Motor neuron (in vitro differentiated cells): ENCODE data around the gene DHX8. TPM values are rescaled to one million over a fixed set of nuclear protein-coding genes. Genes with fewer than 3 reads are reported as not detected.
A peak's percentile ranks its signal among the peaks of the same experiment; 100 is the strongest.

Experiments used
- ATAC-seq, 8 experiments: fragments of 200-7000 bp; cut with Tn5 transposase; replicated peaks in 6 of 8; 2 replicates each; pipeline ENCODE4 v1.8.0; 2021; ENCODE audit warnings: mild to moderate bottlenecking in 8 of 8, moderate library complexity in 8 of 8
- H3K27ac ChIP-seq, 2 donors: fragments of 250-450 bp; sonication (Bioruptor Pico); 2 replicates each; pipeline ENCODE4 v1.9.0; 2021; ENCODE audit warnings: antibody characterized with exemption in 2 of 2, mild to moderate bottlenecking in 2 of 2, moderate library complexity in 1 of 2
- H3K4me1 ChIP-seq, 2 donors: fragments of 250-450 bp; sonication (Bioruptor Pico); replicated peaks in 1 of 2; 2 replicates each; pipeline ENCODE4 v1.6.1; 2021; ENCODE audit warnings: antibody characterized with exemption in 2 of 2, mild to moderate bottlenecking in 2 of 2, moderate library complexity in 1 of 2
- H3K4me3 ChIP-seq, 5 donors: fragments of 250-450 bp; sonication (Bioruptor Pico); 2 replicates each; pipeline ENCODE4 v1.9.0; 2021; ENCODE audit warnings: antibody characterized with exemption in 5 of 5, mild to moderate bottlenecking in 5 of 5, moderate library complexity in 4 of 5
- WGBS, 10 experiments: fragments of 450-650 bp; shearing (Covaris generic); methylation state at CpG; one replicate each; pipeline ENCODE4 v1.0.0; 2022; 5-methylcytosine and 5-hydroxymethylcytosine counted together
- in situ Hi-C, 9 experiments: fragments of 400-800 bp; cut with MboI; loops; one replicate each; pipeline ENCODE4 v1.15.0; 2021; ENCODE audit warnings: low sequenced_read_pairs in 9 of 9, low pct_unique_long_range_greater_than_20kb in 2 of 9; ENCODE audit not compliant: unreplicated experiment in 9 of 9
- total RNA-seq, 8 experiments: library from RNA; unstranded; fragments of 300-600 nt; gene quantifications; 2 replicates each; pipeline versions ENCODE4 v1.2.3 to v1.2.4, GENCODE V29; 2022

Gene DHX8
- total RNA-seq, 8 experiments from 2014 or later = 16.9 to 54.2 (median 33.9) TPM

- peaks cover 8 to 12% of the 10 kb centered on the region in 2 donors for H3K4me1 ChIP-seq
- H3K27ac ChIP-seq = no peak overlapping the region
- no peak overlapping the region for H3K4me3 ChIP-seq
- ATAC-seq = no peak
- 60 to 100% (median 88%) methylated on average over 1 to 4 of the region's 7 CpGs; no CpG with 5 or more reads in 2 of the 10 experiments for WGBS, 10 experiments
- in situ Hi-C loops = no loop called here
These were observed 77.0 kb downstream of the DHX8 start for GRCh38 chr17:43560461-43561427.

GRCh38 chr17:43562679-43563599 is 79.2 kb downstream of the DHX8 start:
- Histone ChIP-seq H3K27ac (no peak overlapping the region), H3K4me1 (peaks cover 8 to 12% of the 10 kb centered on the region in 2 donors), H3K4me3 (no peak overlapping the region)
- in situ Hi-C loops = no loop called here
- WGBS, 10 experiments = 2 to 29% (median 14%) methylated on average over 3 to 18 of the region's 19 CpGs
- ATAC-seq = peak; percentile 24 to 88 (median 50)

DNA sequence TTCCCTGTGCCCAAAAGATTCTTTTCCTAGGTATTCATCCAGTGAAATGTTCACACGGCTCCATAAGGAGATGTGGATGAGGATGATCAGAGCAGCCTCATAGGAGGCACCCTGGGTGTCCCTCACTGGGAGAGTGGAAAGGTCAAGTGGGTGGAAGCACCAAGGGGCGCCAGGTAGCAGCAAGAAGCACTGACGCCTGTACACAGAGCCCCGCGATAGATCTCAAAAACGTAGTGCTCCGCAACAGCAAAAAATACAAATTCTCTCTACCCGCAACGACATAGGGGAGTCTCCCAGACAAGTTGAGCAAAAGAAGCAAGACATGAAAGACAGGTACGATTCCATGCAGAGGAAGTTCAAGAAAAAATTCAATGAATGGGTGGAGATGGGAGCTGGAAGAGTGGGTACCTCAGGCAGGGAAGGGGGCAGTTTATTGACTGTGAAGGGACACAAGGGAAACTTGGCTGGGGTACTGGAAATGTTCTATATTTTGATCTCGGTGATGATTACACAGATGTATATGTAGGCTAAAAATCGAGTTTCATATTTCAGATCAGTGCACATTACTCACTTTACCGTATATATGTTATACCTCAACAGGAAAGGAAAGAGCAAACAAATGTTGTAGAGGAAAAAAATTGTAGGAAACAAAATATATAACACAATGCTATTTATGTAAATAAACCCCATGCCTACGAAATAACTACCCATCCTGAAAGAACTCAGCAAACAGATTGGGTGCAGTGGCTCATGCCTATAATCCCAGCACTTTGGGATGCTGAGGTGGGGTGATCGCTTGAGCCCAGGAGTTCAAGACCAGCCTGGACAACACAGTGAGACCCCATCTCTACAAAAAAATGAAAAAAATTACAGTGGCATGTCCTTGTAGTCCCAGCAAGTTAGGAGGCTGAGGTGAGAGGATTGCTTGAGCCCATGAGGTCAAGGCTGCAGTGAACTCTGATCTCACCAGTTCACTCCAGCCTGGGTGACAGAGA is 80.1 kb downstream of the DHX8 start:
- in situ Hi-C loops = no loop called here
- ATAC-seq = peak in 1 of 8 experiments; percentile 8

DNA sequence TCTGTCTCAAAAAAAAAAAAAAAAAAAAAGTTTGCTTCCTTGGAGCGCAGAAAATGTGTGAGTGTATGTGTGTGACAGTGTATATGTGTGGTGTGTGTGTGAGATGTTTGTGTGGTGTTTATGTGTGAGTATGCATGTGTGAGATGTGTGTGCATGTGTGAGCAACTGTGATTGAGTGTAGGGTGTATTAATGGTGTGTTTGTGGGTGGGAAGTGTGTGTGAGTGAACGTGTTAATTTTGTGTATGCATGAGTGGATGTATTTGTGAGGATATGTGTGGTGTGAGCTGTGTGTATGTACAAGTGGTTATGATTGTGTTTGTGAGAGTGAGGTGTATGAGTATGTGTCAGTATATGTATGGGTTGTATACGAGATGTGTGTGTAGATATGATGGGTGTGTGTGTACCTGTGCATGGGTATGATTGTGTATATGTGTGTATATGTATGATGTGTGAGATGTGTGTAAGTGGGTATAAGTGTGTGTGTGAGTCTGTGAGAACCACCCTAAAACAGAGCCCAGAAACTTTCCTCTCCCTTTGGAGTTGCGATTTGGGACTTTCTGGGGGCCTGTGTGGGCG is 84.8 kb downstream of the DHX8 start:
- H3K27ac ChIP-seq = no peak overlapping the region
- no peak overlapping the region for H3K4me3 ChIP-seq
- ATAC-seq = no peak
- H3K4me1 ChIP-seq = peaks cover under 1 to 3% of the 10 kb centered on the region in 2 donors
- in situ Hi-C loops = no loop called here
- 80 to 100% (median 100%) methylated on average over 1 to 3 of the region's 5 CpGs; no CpG with 5 or more reads in 4 of the 10 experiments for WGBS, 10 experiments

More for the DNA sequence above, 80.1 kb downstream of the DHX8 start:
- Histone ChIP-seq H3K4me1 (peaks cover 8 to 12% of the 10 kb centered on the region in 2 donors), H3K4me3 (no peak overlapping the region), H3K27ac (no peak overlapping the region)
- WGBS, 10 experiments = 62 to 98% (median 75%) methylated on average over 2 to 15 of the region's 15 CpGs

DNA sequence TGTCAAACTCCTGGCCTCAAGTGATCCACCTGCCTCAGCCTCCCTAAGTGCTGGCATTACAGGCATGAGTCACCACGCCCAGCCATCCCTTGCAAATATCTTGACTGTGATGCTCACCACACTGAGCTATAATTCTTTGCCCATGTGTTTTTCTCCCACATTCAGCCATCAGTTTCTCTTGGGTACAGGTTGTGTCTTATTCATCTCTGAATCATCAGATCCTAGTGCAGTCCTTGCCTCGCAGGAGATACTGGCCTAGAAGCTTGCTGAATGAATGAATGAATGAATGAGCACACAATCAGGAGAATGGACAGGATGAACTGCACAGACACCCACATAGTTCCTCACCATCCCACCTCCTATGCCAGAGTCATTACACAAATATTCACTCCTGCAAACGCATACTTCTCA is 86.7 kb downstream of the DHX8 start:
- in situ Hi-C loops = loop anchor here in 3 of 9 experiments (10.0 kb wide), 2 partner anchors 184 to 194 kb away; partner anchors contain the start of gene SOST (in 1 of the 3)
- no peak overlapping the region for H3K27ac ChIP-seq
- 0 to 100% (median 52%) methylated on average over 1 to 3 of the region's 3 CpGs; no CpG with 5 or more reads in 2 of the 10 experiments for WGBS, 10 experiments
- ATAC-seq = peak in 1 of 8 experiments; percentile 39
- H3K4me1 ChIP-seq = peaks cover 0 to 6% of the 10 kb centered on the region in 2 donors
- H3K4me3 ChIP-seq = no peak overlapping the region

- Histone ChIP-seq H3K27ac (no peak overlapping the region), H3K4me3 (no peak overlapping the region), H3K4me1 (peaks cover 13 to 14% of the 10 kb centered on the region in 2 donors)
- WGBS, 10 experiments = 0 to 100% (median 81%) methylated on average over 1 to 4 of the region's 5 CpGs; no CpG with 5 or more reads in 2 of the 10 experiments
- in situ Hi-C loops = loop anchor here in 3 of 9 experiments (10.0 kb wide), 2 partner anchors 182 to 192 kb away; partner anchors contain the start of gene SOST (in 1 of the 3)
- ATAC-seq = peak in 1 of 8 experiments; percentile 62
These were observed 88.7 kb downstream of the DHX8 start for GRCh38 chr17:43572368-43572980.

DNA sequence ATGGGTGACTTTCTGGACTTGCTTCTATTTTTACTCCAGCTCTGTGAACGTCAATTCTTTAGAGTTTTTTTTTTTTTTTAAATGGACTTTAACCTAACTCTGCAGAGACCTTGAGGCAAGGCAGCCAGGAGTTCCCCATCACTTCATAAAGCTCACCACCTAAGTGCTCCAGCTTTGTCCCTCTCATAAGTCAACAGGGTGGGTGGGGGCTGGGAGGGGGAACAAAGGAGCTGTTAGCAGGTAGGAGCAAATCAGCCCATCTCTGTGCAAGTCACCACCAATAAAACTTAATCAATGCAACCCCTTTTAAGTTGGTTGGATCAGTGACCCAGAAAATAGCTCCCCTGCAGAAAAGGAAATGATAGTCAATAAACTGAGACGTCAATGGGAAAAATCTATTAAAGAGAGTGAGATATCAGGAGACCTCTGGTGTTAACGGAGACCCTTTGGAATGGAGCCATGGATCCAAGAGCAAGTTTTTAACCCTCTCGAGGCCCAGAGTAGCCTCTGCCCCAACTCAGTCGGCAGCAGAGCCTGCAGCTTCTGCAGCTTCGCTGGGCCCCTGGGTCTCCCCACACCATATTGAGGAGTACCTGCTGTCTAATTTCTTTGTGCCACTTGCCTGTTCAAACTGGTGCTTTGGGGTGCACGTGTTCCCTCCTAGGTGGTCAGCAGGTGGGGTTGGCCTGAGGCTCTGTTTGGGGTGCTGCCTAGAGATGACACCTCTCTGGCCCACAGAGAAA is 90.0 kb downstream of the DHX8 start:
- 8 to 75% (median 29%) methylated on average over 1 to 6 of the region's 7 CpGs; no CpG with 5 or more reads in 2 of the 10 experiments for WGBS, 10 experiments
- Histone ChIP-seq H3K27ac (no peak overlapping the region), H3K4me1 (peaks cover 26 to 27% of the 10 kb centered on the region in 2 donors), H3K4me3 (no peak overlapping the region)
- in situ Hi-C loops = loop anchor here in 3 of 9 experiments (10.0 kb wide), 2 partner anchors 181 to 191 kb away; partner anchors contain the start of gene SOST (in 1 of the 3)
- ATAC-seq = no peak

GRCh38 chr17:43574348-43574747 is 90.6 kb downstream of the DHX8 start:
- in situ Hi-C loops = loop anchor here in 3 of 9 experiments (10.0 kb wide), 2 partner anchors 180 to 190 kb away; partner anchors contain the start of gene SOST (in 1 of the 3)
- no peak overlapping the region for H3K27ac ChIP-seq
- WGBS, 10 experiments = 63 to 100% (median 90%) methylated on average over 1 to 11 of the region's 13 CpGs; no CpG with 5 or more reads in 1 of the 10 experiments

GRCh38 chr17:43574896-43575525 is 91.2 kb downstream of the DHX8 start:
- no peak for ATAC-seq
- WGBS, 10 experiments = 11 to 89% (median 60%) methylated on average over 1 to 4 of the region's 5 CpGs; no CpG with 5 or more reads in 2 of the 10 experiments
- in situ Hi-C loops = loop anchor here in 3 of 9 experiments (10.0 kb wide), 2 partner anchors 180 to 190 kb away; partner anchors contain the start of gene SOST (in 1 of the 3)
- H3K27ac ChIP-seq = no peak overlapping the region
- no peak overlapping the region for H3K4me3 ChIP-seq
- peaks cover 37 to 39% of the 10 kb centered on the region in 2 donors for H3K4me1 ChIP-seq

More at GRCh38 chr17:43574348-43574747, 90.6 kb downstream of the DHX8 start:
- no peak overlapping the region for H3K4me3 ChIP-seq
- H3K4me1 ChIP-seq = peaks cover 32 to 33% of the 10 kb centered on the region in 2 donors
- no peak for ATAC-seq
